ENCODE results near the gene BNIP5.

DNA sequence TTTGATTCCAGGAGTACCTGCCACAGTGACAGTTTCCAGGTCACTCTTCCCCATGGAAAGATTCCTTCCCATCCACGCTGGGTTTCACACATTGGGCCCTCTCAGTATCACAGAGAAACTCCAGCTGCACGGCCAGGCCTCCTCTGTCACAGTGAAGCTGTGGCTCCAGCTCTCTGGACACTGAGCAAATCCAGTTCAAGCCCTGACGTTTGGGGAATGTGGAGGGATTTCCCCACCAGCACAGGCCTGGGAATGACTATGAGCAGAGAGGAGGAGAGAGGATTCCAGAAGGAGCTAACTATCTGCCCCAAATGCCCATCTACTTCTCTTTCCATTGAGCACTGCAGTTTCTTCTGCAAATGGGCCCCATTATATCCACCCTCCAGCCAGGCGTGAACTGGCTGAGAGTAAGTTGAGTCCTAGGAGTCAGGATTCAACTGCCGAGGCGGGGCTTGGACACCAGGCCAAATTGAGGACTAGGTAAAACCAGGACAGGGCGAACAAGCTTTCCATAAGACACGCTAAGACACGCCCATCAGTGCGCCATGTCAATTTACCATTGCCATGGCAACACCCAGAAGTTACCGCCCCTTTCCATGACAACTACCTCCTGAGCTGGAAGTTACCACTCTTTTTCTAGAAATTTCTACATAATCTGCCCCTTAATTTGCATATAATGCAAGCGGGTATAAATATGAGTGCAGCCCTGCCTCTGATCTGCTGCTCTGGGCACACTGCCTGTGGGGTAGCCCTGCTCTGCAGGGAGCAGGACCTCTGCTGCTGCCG lies 9.2 kb upstream of the BNIP5 start:
- TF ChIP-seq CTCF (conservative IDR thresholded peaks at IDR 0.05) (no peak), ZFX (IDR thresholded peaks at IDR 0.05) (no peak)
